HEK293T (cell line): ENCODE results near the gene IFI6.

Source experiments
- ARNT ChIP-seq: fragments of 450-650 bp; IDR thresholded peaks from 2 replicates; pipeline ENCODE4 v1.6.1; 2017; ENCODE audit warnings: mild to moderate bottlenecking
- BHLHE40 ChIP-seq: fragments of 450-650 bp; IDR thresholded peaks from 2 replicates; pipeline ENCODE4 v1.6.1; 2016; ENCODE audit warnings: mild to moderate bottlenecking, moderate library complexity, borderline replicate concordance
- CTBP1 ChIP-seq: fragments of 450-650 bp; IDR thresholded peaks from 2 replicates; pipeline ENCODE4 v1.6.1; 2016; ENCODE audit warnings: borderline replicate concordance
- ELF4 ChIP-seq: fragments of 450-650 bp; IDR thresholded peaks from 2 replicates; pipeline ENCODE4 v1.6.1; 2017; ENCODE audit warnings: antibody characterized with exemption
- FOXK2 ChIP-seq: fragments of 450-650 bp; IDR thresholded peaks from 2 replicates; pipeline ENCODE4 v1.6.1; 2016; ENCODE audit warnings: mild to moderate bottlenecking
- FOXM1 ChIP-seq: fragments of 450-650 bp; IDR thresholded peaks from 2 replicates; pipeline ENCODE4 v1.6.1; 2017; ENCODE audit warnings: mild to moderate bottlenecking, borderline replicate concordance
- HDGF ChIP-seq: fragments of 450-650 bp; IDR thresholded peaks from 2 replicates; pipeline ENCODE4 v1.6.1; 2017; ENCODE audit warnings: antibody characterized with exemption, borderline replicate concordance
- L3MBTL2 ChIP-seq: fragments of 450-650 bp; conservative IDR thresholded peaks from 2 replicates; pipeline ENCODE4 v1.6.1; 2016; ENCODE audit warnings: mild to moderate bottlenecking
- LEF1 ChIP-seq: fragments of 450-650 bp; IDR thresholded peaks from 2 replicates; pipeline ENCODE4 v1.6.1; 2017; ENCODE audit warnings: mild to moderate bottlenecking, borderline replicate concordance
- SP1 ChIP-seq: fragments of 450-650 bp; IDR thresholded peaks from 2 replicates; pipeline ENCODE4 v1.6.1; 2017
- SUZ12 ChIP-seq: fragments of 450-650 bp; IDR thresholded peaks from 2 replicates; pipeline ENCODE4 v1.6.1; 2016; ENCODE audit warnings: mild to moderate bottlenecking
- TARDBP ChIP-seq: fragments of 450-650 bp; IDR thresholded peaks from 2 replicates; pipeline ENCODE4 v1.6.1; 2016
- ZNF384 ChIP-seq: fragments of 450-650 bp; IDR thresholded peaks from 2 replicates; pipeline ENCODE4 v1.6.1; 2016
- TF ChIP-seq, protein P1 (sequence below): fragments of 450-650 bp; IDR thresholded peaks from 2 replicates; pipeline ENCODE4 v1.6.1; 2016

DNA sequence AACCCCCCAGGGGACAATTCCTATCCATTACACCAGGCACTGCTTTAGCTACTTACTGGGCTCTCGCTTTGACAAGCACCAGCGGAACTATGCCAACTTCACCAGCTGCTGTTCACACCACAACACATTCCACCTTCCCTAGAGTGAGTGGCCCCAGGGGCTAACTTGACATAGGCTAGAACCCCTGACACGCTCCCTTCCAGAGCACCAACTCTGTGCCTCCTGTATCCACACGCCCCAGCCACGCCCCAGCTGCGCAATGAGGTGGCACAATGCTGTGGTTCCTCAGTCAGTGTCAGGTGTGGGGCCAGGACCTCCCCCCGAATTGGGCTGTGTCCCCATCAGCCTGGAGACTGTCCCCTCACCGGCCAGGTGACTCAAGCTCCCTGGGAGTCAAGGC, 25.3 kb downstream of the IFI6 start:
- TF ChIP-seq CTBP1 = no peak
- no peak for TF ChIP-seq SP1
- TF ChIP-seq SUZ12 = no peak
- TF ChIP-seq TARDBP = no peak
- no peak for TF ChIP-seq BHLHE40
- TF ChIP-seq HDGF = no peak
- no peak for TF ChIP-seq FOXM1
- TF ChIP-seq FOXK2 = no peak
- TF ChIP-seq, protein P1, sequence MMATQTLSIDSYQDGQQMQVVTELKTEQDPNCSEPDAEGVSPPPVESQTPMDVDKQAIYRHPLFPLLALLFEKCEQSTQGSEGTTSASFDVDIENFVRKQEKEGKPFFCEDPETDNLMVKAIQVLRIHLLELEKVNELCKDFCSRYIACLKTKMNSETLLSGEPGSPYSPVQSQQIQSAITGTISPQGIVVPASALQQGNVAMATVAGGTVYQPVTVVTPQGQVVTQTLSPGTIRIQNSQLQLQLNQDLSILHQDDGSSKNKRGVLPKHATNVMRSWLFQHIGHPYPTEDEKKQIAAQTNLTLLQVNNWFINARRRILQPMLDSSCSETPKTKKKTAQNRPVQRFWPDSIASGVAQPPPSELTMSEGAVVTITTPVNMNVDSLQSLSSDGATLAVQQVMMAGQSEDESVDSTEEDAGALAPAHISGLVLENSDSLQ = no peak
- TF ChIP-seq LEF1 = no peak
- TF ChIP-seq L3MBTL2 = no peak
- no peak for TF ChIP-seq ARNT
- TF ChIP-seq ELF4 = no peak
- TF ChIP-seq ZNF384 = no peak
